ENCODE measurements around the gene TESMIN.

TESMIN gene

DNA sequence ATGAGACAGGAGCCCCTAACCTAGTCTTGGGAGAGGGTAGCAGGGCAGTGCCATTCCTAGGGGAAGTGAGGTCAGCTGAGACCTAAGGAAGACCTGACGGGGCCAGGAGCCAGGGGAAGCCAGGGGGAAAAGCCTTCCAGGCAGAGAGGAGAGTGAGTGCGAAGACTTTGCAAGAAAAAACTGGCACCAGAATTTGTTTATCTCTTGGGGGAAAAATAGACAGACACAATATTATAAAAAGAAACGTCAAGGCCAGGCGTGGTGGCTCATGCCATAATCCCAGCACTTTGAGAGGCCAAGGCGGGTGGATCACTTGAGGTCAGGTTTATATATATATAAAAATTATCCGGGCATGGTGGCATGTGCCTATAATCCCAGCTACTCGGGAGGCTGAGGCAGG, 26.9 kb upstream of the TESMIN start:
- H3K36me3 ChIP-seq (ENCODE audit: insufficient read depth, low read length) = peaks cover 82% of the 10 kb centered on the region
- DNase-seq (ENCODE audit: low read depth, low spot score) = no peak
- H3K9me3 ChIP-seq (ENCODE audit: low read depth, low read length) = no peaks in the 10 kb centered on the region
- H3K9ac ChIP-seq (ENCODE audit: insufficient read length) = no peak overlapping the region
- no peak overlapping the region for H3K4me3 ChIP-seq
- TF ChIP-seq EZH2 (IDR thresholded peaks at IDR 0.05) (no peak), POLR2AphosphoS5 (IDR thresholded peaks at IDR 0.05; ENCODE audit: borderline replicate concordance, low read depth, low read length) (no peak), FOXP2 (optimal IDR thresholded peaks at IDR 0.05; ENCODE audit: control extremely low read depth, extremely low read length, insufficient read depth) (no peak)
- no peak overlapping the region for H3K27ac ChIP-seq

DNA sequence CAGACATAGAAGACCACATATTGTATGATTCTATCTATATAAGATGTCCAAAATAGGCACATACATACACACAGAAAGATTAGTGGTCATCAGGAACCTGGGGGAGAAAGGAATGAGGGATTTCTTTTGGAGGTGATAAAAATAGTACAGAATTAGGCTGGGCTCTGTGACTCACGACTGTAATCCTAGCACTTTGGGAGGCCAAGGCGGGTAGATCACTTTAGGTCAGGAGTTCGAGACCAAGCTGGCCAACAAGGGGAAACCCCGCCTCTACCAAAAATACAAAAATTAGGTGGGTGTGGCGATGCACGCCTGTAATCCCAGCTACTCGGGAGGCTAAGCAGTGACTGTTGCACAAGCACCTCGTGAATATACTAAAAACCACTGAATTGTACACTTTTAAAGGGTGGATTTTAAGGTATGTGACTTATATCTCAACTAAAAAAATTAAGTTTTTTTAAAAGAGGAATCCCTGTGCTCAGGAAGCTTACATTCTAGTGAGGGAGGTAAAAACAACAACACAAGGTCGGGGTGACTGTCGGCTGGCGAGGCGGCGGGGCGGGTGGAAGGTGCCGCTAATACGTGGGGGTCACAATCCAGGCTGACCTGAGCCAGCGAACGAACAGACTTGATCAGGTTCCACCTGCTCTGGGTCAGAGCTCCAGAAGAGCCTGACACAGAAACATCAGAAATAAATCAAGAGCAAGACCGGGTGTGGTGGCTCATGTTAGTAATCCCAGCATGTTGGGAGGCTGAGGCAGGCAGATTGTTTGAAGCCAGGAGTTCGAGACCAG, 25.3 kb upstream of the TESMIN start:
- H3K36me3 ChIP-seq (ENCODE audit: insufficient read depth, low read length) = peaks cover 85% of the 10 kb centered on the region
- H3K9ac ChIP-seq (ENCODE audit: insufficient read length) = no peak overlapping the region
- no peak for DNase-seq (ENCODE audit: low read depth, low spot score)
- no peaks in the 10 kb centered on the region for H3K9me3 ChIP-seq (ENCODE audit: low read depth, low read length)
- H3K27ac ChIP-seq = no peak overlapping the region
- TF ChIP-seq POLR2AphosphoS5 (IDR thresholded peaks at IDR 0.05; ENCODE audit: borderline replicate concordance, low read depth, low read length) (no peak), EZH2 (IDR thresholded peaks at IDR 0.05) (no peak), FOXP2 (optimal IDR thresholded peaks at IDR 0.05; ENCODE audit: control extremely low read depth, extremely low read length, insufficient read depth) (no peak)
- no peak overlapping the region for H3K4me3 ChIP-seq

DNA sequence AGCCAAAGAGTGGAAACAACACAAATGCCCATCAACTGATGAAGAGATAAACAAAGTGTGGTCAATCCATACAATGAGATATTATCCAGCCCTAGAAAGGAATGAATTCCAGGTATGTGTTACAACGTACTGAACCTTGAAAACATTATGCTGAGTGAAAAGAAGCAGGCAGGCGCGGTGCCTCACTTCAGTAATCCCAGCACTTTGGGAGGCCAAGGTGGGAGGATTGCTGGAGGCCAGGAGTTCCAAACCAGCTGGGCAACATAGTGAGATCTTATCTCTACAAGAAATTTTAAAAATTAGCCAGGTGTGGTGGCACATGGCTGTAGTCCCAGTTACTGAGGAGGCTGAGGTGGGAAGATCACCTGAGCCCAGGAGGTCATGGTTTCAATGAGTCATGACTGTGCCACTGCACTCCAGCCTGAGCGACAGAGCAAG, 24.6 kb upstream of the TESMIN start:
- Histone ChIP-seq H3K9me3 (ENCODE audit: low read depth, low read length) (no peaks in the 10 kb centered on the region), H3K9ac (ENCODE audit: insufficient read length) (no peak overlapping the region), H3K27ac (no peak overlapping the region), H3K36me3 (ENCODE audit: insufficient read depth, low read length) (peaks cover 86% of the 10 kb centered on the region), H3K4me3 (no peak overlapping the region)
- DNase-seq (ENCODE audit: low read depth, low spot score) = no peak
- no peak for TF ChIP-seq EZH2 (IDR thresholded peaks at IDR 0.05)
- TF ChIP-seq POLR2AphosphoS5 (IDR thresholded peaks at IDR 0.05; ENCODE audit: borderline replicate concordance, low read depth, low read length) = no peak

DNA sequence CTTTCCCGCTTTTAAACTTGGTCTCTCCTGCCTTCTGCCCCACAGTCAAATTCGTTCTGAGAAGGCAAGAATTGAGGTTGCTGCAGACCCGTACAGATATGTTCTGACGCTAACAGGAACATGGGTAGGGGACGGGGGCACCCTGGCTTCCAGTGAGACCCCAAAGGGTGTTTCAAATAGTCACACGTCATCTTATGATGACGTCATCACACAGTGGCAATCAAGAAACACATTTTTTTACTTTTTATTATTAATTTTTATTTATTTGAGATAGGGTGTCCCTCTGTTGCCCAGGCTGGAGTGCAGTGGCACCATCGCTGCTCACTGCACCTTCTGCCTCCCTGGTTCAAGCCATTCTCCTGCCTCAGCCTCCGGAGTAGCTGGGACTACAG, 22.9 kb upstream of the TESMIN start:
- peaks cover 86% of the 10 kb centered on the region for H3K36me3 ChIP-seq (ENCODE audit: insufficient read depth, low read length)
- no peaks in the 10 kb centered on the region for H3K9me3 ChIP-seq (ENCODE audit: low read depth, low read length)
- H3K9ac ChIP-seq (ENCODE audit: insufficient read length) = no peak overlapping the region

DNA sequence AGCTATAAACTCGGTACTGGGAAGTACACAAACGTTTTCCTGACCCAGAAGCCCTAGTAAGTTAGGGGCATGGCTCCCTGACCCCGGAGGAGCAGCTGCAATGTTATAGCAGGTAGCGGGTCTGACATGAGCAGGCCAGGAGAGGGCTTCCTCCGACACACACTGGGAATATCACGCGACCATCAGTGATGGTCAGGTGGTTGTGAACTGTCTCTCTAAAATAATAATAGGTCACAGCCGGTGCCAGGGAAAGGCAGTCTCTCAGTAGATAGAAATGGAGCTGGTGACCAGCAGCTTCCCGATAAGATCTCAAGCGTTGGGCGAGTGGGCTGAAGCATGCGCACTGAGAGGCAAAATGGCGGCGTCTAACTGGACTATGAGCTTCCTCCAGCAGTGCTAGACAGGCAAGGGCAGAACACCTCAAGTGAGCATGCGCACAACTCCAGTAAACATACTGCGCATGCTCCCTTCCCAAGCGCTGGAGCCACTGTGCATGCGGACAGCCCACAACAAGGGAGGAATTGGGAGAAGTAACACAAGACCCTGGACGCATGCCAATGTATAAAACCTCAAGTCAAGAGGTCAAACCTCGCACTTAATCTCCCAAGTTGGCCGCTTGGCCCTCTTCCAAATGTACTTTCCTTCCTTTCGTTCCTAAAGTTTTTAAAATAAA, 22.3 kb upstream of the TESMIN start:
- H3K9me3 ChIP-seq (ENCODE audit: low read depth, low read length) = no peaks in the 10 kb centered on the region
- H3K36me3 ChIP-seq (ENCODE audit: insufficient read depth, low read length) = peaks cover 89% of the 10 kb centered on the region
- H3K9ac ChIP-seq (ENCODE audit: insufficient read length) = no peak overlapping the region
- H3K27ac ChIP-seq = no peak overlapping the region
- no peak for DNase-seq (ENCODE audit: low read depth, low spot score)
- TF ChIP-seq POLR2AphosphoS5 (IDR thresholded peaks at IDR 0.05; ENCODE audit: borderline replicate concordance, low read depth, low read length) (no peak), FOXP2 (optimal IDR thresholded peaks at IDR 0.05; ENCODE audit: control extremely low read depth, extremely low read length, insufficient read depth) (no peak), EZH2 (IDR thresholded peaks at IDR 0.05) (no peak)
- no peak overlapping the region for H3K4me3 ChIP-seq

More for the DNA sequence above, 22.9 kb upstream of the TESMIN start:
- Histone ChIP-seq H3K27ac (no peak overlapping the region), H3K4me3 (no peak overlapping the region)
- DNase-seq (ENCODE audit: low read depth, low spot score) = no peak
- no peak for TF ChIP-seq EZH2 (IDR thresholded peaks at IDR 0.05)
- no peak for TF ChIP-seq FOXP2 (optimal IDR thresholded peaks at IDR 0.05; ENCODE audit: control extremely low read depth, extremely low read length, insufficient read depth)
- TF ChIP-seq POLR2AphosphoS5 (IDR thresholded peaks at IDR 0.05; ENCODE audit: borderline replicate concordance, low read depth, low read length) = no peak

DNA sequence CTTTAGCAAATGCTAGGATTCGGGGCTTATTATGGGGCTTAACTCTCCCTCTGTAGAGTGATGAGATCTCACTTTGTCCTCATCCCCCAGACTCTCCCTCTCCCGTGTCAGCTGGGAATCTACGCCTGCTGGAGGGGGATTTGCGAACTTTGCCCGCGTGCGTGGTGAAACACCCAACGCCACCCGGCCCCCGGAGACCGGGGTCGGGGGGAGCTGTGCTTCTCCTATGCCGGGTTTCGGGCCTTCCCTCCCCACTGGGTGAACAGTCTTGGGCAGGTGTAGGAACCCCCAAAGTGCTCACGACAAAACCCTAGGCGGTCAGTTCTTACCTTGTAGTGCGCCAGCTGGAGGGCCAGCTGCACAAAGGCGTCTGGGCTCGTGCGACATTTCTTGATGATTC, 21.6 kb upstream of the TESMIN start:
- TF ChIP-seq POLR2AphosphoS5 (IDR thresholded peaks at IDR 0.05; ENCODE audit: borderline replicate concordance, low read depth, low read length) = no peak
- H3K27ac ChIP-seq = no peak overlapping the region
- H3K9me3 ChIP-seq (ENCODE audit: low read depth, low read length) = no peaks in the 10 kb centered on the region
- H3K9ac ChIP-seq (ENCODE audit: insufficient read length) = no peak overlapping the region
- peaks cover 90% of the 10 kb centered on the region for H3K36me3 ChIP-seq (ENCODE audit: insufficient read depth, low read length)
- no peak for DNase-seq (ENCODE audit: low read depth, low spot score)
- no peak overlapping the region for H3K4me3 ChIP-seq

DNA sequence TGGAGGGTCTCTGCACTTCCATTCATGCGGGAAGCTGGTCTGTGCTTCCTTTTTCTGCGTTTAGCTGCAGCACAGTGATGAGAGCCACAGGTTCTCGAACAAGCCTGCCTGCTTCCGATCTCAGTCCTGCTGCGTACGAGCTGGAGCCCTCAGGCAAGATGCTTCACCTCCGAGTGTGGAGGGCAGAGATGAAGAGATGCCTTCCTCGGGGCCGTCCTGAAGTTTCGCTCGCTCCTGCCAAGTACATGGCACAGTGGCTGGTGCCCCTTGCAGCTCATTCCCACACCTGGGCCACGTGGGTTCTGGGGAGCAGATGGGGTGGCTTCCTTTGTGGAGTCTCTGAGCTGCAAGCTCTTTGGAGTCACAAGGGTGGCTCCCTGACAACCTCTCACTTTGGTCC, 19.5 kb upstream of the TESMIN start:
- H3K9ac ChIP-seq (ENCODE audit: insufficient read length) = no peak overlapping the region
- no peak overlapping the region for H3K4me3 ChIP-seq
- H3K36me3 ChIP-seq (ENCODE audit: insufficient read depth, low read length) = peaks cover 75% of the 10 kb centered on the region
- DNase-seq (ENCODE audit: low read depth, low spot score) = no peak
- TF ChIP-seq EZH2 (IDR thresholded peaks at IDR 0.05) (no peak), FOXP2 (optimal IDR thresholded peaks at IDR 0.05; ENCODE audit: control extremely low read depth, extremely low read length, insufficient read depth) (no peak), POLR2AphosphoS5 (IDR thresholded peaks at IDR 0.05; ENCODE audit: borderline replicate concordance, low read depth, low read length) (no peak)
- H3K9me3 ChIP-seq (ENCODE audit: low read depth, low read length) = no peaks in the 10 kb centered on the region
- H3K27ac ChIP-seq = no peak overlapping the region

DNA sequence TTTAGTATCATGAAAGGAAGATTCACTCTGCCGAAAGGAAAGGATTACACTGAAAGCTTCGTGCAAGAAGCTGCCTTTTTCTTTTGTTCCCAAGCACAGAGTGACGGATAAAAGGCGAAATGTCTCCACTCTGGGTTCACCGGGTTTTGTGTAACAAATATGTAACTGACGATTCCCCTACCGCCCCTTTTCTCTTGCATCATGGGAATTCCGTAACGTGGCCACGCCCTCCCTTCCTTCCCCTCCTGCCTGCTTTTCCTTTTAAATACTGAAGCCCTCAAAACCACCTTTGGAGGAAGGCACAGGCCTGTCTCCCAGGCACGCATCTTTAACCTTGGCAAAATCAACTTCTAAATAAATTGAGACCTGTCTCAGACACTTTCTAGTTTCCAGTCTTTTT, 16.4 kb upstream of the TESMIN start:
- Histone ChIP-seq H3K4me3 (no peak overlapping the region), H3K9me3 (ENCODE audit: low read depth, low read length) (no peaks in the 10 kb centered on the region), H3K9ac (ENCODE audit: insufficient read length) (no peak overlapping the region), H3K36me3 (ENCODE audit: insufficient read depth, low read length) (peaks cover 50% of the 10 kb centered on the region), H3K27ac (no peak overlapping the region)
- TF ChIP-seq EZH2 (IDR thresholded peaks at IDR 0.05) (no peak), POLR2AphosphoS5 (IDR thresholded peaks at IDR 0.05; ENCODE audit: borderline replicate concordance, low read depth, low read length) (no peak), FOXP2 (optimal IDR thresholded peaks at IDR 0.05; ENCODE audit: control extremely low read depth, extremely low read length, insufficient read depth) (no peak)
- DNase-seq (ENCODE audit: low read depth, low spot score) = no peak

Measured in SK-N-MC (cell line).